IPS-15b (cell line): Measurements from ENCODE around the gene RAMAC.
"Not testable (repeated sequence)": the region's sequence is repeated elsewhere in the genome, so short reads cannot be mapped to it uniquely, and the experiment has no call there.

ENCODE experiments used
- H3K27me3 ChIP-seq: one replicate; pipeline ENCODE4 v1.6.1; 2013; ENCODE audit warnings: low read length; ENCODE audit not compliant: control insufficient read depth, insufficient read depth
- H3K36me3 ChIP-seq: one replicate; pipeline ENCODE4 v1.6.1; 2013; ENCODE audit warnings: low read length; ENCODE audit not compliant: control insufficient read depth, insufficient read depth
- H3K4me1 ChIP-seq: one replicate; pipeline ENCODE4 v1.6.1; 2013; ENCODE audit warnings: mild to moderate bottlenecking, low read length; ENCODE audit not compliant: control insufficient read depth, insufficient read depth
- H3K4me3 ChIP-seq: one replicate; pipeline ENCODE4 v1.5.1; 2013; ENCODE audit warnings: low read depth, low read length
- H3K9ac ChIP-seq: one replicate; pipeline ENCODE4 v1.6.1; 2013; ENCODE audit warnings: low read depth, mild to moderate bottlenecking, low read length
- H3K9me3 ChIP-seq: one replicate; pipeline ENCODE4 v1.6.1; 2013; ENCODE audit warnings: mild to moderate bottlenecking, low read length; ENCODE audit not compliant: control insufficient read depth, insufficient read depth

Gene RAMAC

GRCh38 chr15:82985688-82986441, at the start of gene RAMAC:
TSS of gene RAMAC (plus strand) at chr15:82986210. CDS start at chr15:82989019, 2,809 bp downstream.
- peaks cover 8% of the 10 kb centered on the region for H3K27me3 ChIP-seq
- H3K4me3 ChIP-seq, result peak within 1 kb of the TSS; percentile 91
- no peaks in the 10 kb centered on the region for H3K36me3 ChIP-seq
- H3K4me1 ChIP-seq, result no peaks in the 10 kb centered on the region
- H3K9ac ChIP-seq, result peak within 1 kb of the TSS; percentile 82
- no peaks in the 10 kb centered on the region for H3K9me3 ChIP-seq

DNA sequence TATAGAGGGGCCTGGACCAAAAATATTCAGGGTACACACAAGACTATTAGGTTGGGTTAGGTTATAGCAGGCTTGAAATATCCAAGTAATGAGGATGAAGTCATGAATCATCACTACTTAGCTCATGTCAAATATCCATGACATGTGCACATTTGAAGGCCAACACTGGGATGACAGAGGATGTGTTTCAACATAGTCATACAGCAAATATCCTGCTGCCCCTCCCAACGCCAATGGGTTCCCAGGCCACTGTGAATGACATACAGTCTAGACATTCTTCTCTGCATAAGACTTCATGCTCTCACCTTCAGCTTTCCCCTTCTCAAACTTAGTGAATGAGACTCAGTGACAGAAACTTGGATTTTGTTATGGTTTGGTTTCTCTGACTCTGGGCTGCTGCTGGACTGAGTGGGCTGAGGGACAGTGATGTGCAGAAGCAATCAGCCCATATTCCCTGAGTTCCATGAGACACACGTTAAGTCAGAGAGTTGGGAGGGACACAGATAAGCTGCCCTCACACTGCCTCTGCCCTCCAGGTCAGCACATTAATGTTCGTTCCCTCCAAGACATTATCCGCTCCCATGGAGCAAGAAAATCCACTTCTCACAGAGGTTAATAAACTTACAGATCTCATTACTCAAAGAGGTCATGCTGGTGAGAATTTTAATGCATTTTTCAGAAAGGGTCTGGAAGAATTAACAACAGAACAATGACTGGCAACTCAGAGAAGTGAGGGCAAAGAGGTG, 48.9 kb upstream of the RAMAC start:
- H3K36me3 ChIP-seq, result peaks cover 2% of the 10 kb centered on the region
- H3K9me3 ChIP-seq, result no peaks in the 10 kb centered on the region
- H3K27me3 ChIP-seq, result no peaks in the 10 kb centered on the region
- H3K4me3 ChIP-seq, result no peak overlapping the region
- no peaks in the 10 kb centered on the region for H3K4me1 ChIP-seq
- H3K9ac ChIP-seq, result no peak overlapping the region

GRCh38 chr15:82937712-82938058, 48.3 kb upstream of the RAMAC start:
- no peaks in the 10 kb centered on the region for H3K9me3 ChIP-seq
- no peak overlapping the region for H3K4me3 ChIP-seq
- no peaks in the 10 kb centered on the region for H3K4me1 ChIP-seq
- no peaks in the 10 kb centered on the region for H3K36me3 ChIP-seq
- no peaks in the 10 kb centered on the region for H3K27me3 ChIP-seq
- no peak overlapping the region for H3K9ac ChIP-seq

GRCh38 chr15:82939678-82940077, 46.3 kb upstream of the RAMAC start:
- not testable (repeated sequence) for H3K9me3 ChIP-seq

GRCh38 chr15:82942691-82943090, 43.3 kb upstream of the RAMAC start:
- Histone ChIP-seq H3K4me3 (no peak overlapping the region), H3K9me3 (no peaks in the 10 kb centered on the region), H3K27me3 (no peaks in the 10 kb centered on the region), H3K9ac (no peak overlapping the region), H3K4me1 (no peaks in the 10 kb centered on the region), H3K36me3 (no peaks in the 10 kb centered on the region)

More at GRCh38 chr15:82939678-82940077, 46.3 kb upstream of the RAMAC start:
- H3K36me3 ChIP-seq, H3K4me3 ChIP-seq, H3K9ac ChIP-seq, H3K4me1 ChIP-seq, H3K27me3 ChIP-seq: not testable (repeated sequence)

GRCh38 chr15:82943176-82943575, 42.8 kb upstream of the RAMAC start:
- Histone ChIP-seq H3K27me3 (no peaks in the 10 kb centered on the region), H3K4me3 (no peak overlapping the region), H3K36me3 (no peaks in the 10 kb centered on the region), H3K9ac (no peak overlapping the region), H3K9me3 (no peaks in the 10 kb centered on the region), H3K4me1 (no peaks in the 10 kb centered on the region)

- Histone ChIP-seq H3K36me3 (no peaks in the 10 kb centered on the region), H3K27me3 (no peaks in the 10 kb centered on the region), H3K4me1 (no peaks in the 10 kb centered on the region), H3K4me3 (no peak overlapping the region), H3K9me3 (no peaks in the 10 kb centered on the region), H3K9ac (no peak overlapping the region)
These were observed 42.0 kb upstream of the RAMAC start for GRCh38 chr15:82944056-82944455.

GRCh38 chr15:82944821-82945220, 41.2 kb upstream of the RAMAC start:
- H3K27me3 ChIP-seq, result peaks cover 2% of the 10 kb centered on the region
- no peaks in the 10 kb centered on the region for H3K9me3 ChIP-seq
- no peaks in the 10 kb centered on the region for H3K36me3 ChIP-seq
- H3K9ac ChIP-seq, result no peak overlapping the region
- H3K4me3 ChIP-seq, result no peak overlapping the region
- no peaks in the 10 kb centered on the region for H3K4me1 ChIP-seq

- peaks cover 7% of the 10 kb centered on the region for H3K27me3 ChIP-seq
- no peaks in the 10 kb centered on the region for H3K36me3 ChIP-seq
- no peaks in the 10 kb centered on the region for H3K4me1 ChIP-seq
- no peak overlapping the region for H3K4me3 ChIP-seq
- H3K9me3 ChIP-seq, result no peaks in the 10 kb centered on the region
- no peak overlapping the region for H3K9ac ChIP-seq
These were observed 40.7 kb upstream of the RAMAC start for GRCh38 chr15:82945326-82945725.

- H3K4me3 ChIP-seq, result no peak overlapping the region
- H3K9ac ChIP-seq, result no peak overlapping the region
- H3K27me3 ChIP-seq, result peaks cover 12% of the 10 kb centered on the region
- no peaks in the 10 kb centered on the region for H3K9me3 ChIP-seq
- no peaks in the 10 kb centered on the region for H3K36me3 ChIP-seq
- no peaks in the 10 kb centered on the region for H3K4me1 ChIP-seq
These were observed 39.8 kb upstream of the RAMAC start for GRCh38 chr15:82946155-82946701.

DNA sequence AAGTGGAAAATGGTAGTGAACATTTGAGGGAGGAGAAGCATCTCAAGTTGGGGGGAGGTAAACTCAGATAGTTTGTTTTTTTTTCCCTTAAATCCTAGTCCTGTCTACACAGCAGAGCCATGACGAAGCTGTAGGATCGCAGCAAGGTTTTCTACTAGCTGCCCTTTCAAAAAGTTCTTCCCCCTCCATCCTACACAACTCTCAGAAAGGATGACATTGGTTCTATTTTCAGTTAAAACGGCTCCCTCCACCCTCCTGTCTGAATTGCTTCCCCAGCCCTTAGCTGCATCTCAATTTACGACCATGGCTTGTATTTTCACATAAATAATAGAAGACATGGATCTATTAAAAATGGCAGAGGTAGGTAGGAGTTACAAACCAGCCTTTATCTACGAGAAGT, 35.7 kb upstream of the RAMAC start:
- Histone ChIP-seq H3K4me3 (no peak overlapping the region), H3K9ac (no peak overlapping the region), H3K4me1 (peaks cover 4% of the 10 kb centered on the region), H3K27me3 (peaks cover 28% of the 10 kb centered on the region), H3K9me3 (no peaks in the 10 kb centered on the region), H3K36me3 (no peaks in the 10 kb centered on the region)
